Measurements from ENCODE around the gene ZSCAN5C.
"Not testable (repeated sequence)": the region's sequence is repeated elsewhere in the genome, so short reads cannot be mapped to it uniquely, and the experiment has no call there.

ZSCAN5C gene

DNA sequence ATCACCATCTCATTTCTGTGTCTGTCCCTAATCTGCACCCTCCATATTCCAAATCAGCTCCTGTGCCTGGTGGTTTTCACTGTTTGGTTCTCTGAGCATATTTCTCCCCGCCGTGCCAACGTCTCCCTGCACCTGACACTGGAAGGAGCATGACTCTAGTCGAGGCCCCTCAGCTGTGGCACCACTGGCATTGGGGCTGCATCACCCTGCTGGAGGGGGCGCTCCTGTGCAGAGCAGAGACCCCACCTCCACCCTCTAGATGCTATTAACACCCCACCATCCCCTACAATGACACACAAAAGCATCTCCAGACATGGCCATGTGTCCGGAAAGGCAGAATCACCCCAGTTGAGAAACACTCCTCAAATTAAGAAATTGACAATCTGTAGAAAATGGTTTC is 20.8 kb downstream of the ZSCAN5C start:
- Histone ChIP-seq H3K4me3 (ENCODE audit: low read depth in 1 of 2, low read length in 2 of 2) (no peak overlapping the region), H3K27me3 (ENCODE audit: low read depth, low read length) (no peaks in the 10 kb centered on the region), H3K4me1 (ENCODE audit: control insufficient read depth in 1 of 2, insufficient read depth in 2 of 2, low read length in 2 of 2) (no peaks in the 10 kb centered on the region), H3K36me3 (ENCODE audit: control insufficient read depth in 1 of 2, insufficient read depth in 2 of 2, low read length in 2 of 2) (peaks cover 0 to 5% of the 10 kb centered on the region in 2 donors), H3K9me3 (ENCODE audit: control insufficient read depth in 1 of 2, low read length in 2 of 2) (no peaks in the 10 kb centered on the region), H3K27ac (ENCODE audit: low read length) (no peak overlapping the region)

- no peak overlapping the region for H3K27ac ChIP-seq (ENCODE audit: low read length)
- no peaks in the 10 kb centered on the region for H3K4me1 ChIP-seq (ENCODE audit: control insufficient read depth in 1 of 2, insufficient read depth in 2 of 2, low read length in 2 of 2)
- peaks cover 0 to 5% of the 10 kb centered on the region in 2 donors for H3K36me3 ChIP-seq (ENCODE audit: control insufficient read depth in 1 of 2, insufficient read depth in 2 of 2, low read length in 2 of 2)
- H3K9me3 ChIP-seq (ENCODE audit: control insufficient read depth in 1 of 2, low read length in 2 of 2): no peaks in the 10 kb centered on the region
- no peak overlapping the region for H3K4me3 ChIP-seq (ENCODE audit: low read depth in 1 of 2, low read length in 2 of 2)
- no peaks in the 10 kb centered on the region for H3K27me3 ChIP-seq (ENCODE audit: low read depth, low read length)
Measured at GRCh38 chr19:56223481-56223880, 21.4 kb downstream of the ZSCAN5C start.

GRCh38 chr19:56245121-56245740 is 43.2 kb downstream of the ZSCAN5C start:
- H3K27me3 ChIP-seq (ENCODE audit: low read depth, low read length): no peaks in the 10 kb centered on the region
- H3K27ac ChIP-seq (ENCODE audit: low read length): no peak overlapping the region
- no peaks in the 10 kb centered on the region for H3K36me3 ChIP-seq (ENCODE audit: control insufficient read depth in 1 of 2, insufficient read depth in 2 of 2, low read length in 2 of 2)
- no peak overlapping the region for H3K4me3 ChIP-seq (ENCODE audit: low read depth in 1 of 2, low read length in 2 of 2)
- H3K4me1 ChIP-seq (ENCODE audit: control insufficient read depth in 1 of 2, insufficient read depth in 2 of 2, low read length in 2 of 2): no peaks in the 10 kb centered on the region
- no peaks in the 10 kb centered on the region for H3K9me3 ChIP-seq (ENCODE audit: control insufficient read depth in 1 of 2, low read length in 2 of 2)

- not testable (repeated sequence) for H3K36me3 ChIP-seq (ENCODE audit: control insufficient read depth in 1 of 2, insufficient read depth in 2 of 2, low read length in 2 of 2); H3K4me3 ChIP-seq (ENCODE audit: low read depth in 1 of 2, low read length in 2 of 2); H3K4me1 ChIP-seq (ENCODE audit: control insufficient read depth in 1 of 2, insufficient read depth in 2 of 2, low read length in 2 of 2); H3K9me3 ChIP-seq (ENCODE audit: control insufficient read depth in 1 of 2, low read length in 2 of 2); H3K27ac ChIP-seq (ENCODE audit: low read length); H3K27me3 ChIP-seq (ENCODE audit: low read depth, low read length)
Measured at GRCh38 chr19:56245764-56246163, 43.7 kb downstream of the ZSCAN5C start.

DNA sequence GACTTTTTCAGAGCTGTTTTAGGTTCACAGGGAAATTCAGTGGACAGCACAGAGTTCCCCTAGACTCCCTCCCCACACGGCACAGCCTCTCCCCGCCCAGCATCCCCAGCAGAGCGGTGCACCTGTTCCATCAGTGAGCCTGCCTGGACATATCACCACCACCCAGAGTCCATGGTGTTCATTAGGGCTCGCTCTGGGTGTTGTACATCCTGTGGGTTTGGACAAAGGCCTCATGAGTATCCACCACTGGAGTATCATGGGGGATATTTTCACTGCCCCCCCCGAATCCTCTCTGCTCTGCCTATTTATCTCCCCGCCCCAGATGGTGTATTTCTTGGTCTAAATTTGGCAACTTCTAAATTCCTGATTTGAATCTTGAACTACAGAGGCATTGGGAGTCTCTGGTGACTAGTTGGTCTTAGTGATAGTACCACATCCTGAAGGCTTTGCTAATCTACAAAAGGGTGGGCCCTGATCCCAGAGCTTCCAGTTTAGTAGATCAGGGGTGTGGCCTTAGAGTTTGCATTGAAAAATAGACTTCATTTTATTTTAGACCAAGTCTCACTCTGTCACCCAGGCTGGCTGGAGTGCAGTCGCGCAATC is 46.8 kb downstream of the ZSCAN5C start:
- not testable (repeated sequence) for H3K36me3 ChIP-seq (ENCODE audit: control insufficient read depth in 1 of 2, insufficient read depth in 2 of 2, low read length in 2 of 2); H3K9me3 ChIP-seq (ENCODE audit: control insufficient read depth in 1 of 2, low read length in 2 of 2); H3K27me3 ChIP-seq (ENCODE audit: low read depth, low read length); H3K4me1 ChIP-seq (ENCODE audit: control insufficient read depth in 1 of 2, insufficient read depth in 2 of 2, low read length in 2 of 2); H3K27ac ChIP-seq (ENCODE audit: low read length); H3K4me3 ChIP-seq (ENCODE audit: low read depth in 1 of 2, low read length in 2 of 2)

DNA sequence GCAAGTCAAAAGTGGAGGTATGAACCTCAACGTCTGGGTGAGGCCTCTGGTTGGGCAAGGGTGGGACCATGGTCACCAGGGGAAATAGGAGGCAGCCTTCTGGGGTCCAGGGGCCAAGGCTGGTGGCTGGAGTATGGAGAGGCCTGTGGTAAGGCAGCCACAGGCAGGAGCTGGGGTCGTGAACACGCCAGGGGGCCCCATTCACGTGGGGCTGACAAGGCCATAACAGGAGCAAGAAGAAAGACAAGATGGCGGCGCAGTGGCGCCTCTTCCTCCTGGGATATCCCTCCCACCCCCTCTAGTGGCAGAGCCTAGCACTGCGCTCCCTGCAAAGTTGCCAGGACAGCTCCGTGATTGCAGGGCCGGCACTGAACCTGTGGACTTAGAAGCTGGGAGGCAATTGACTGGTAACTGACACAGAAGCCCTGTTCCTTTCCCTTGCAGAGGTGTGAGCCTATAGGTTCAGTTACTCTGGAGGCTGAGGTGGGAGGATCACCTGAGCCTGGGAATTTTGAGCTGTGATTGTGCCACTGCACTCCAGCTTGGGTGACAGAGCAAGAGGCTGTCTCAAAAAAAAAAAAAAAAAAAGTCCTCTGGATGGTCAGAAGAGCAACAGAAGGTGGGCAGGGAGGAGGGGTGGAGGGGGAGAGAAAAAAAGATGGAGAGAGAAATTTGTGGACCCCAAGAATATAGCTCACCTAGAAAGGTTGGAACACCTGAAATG is 50.8 kb downstream of the ZSCAN5C start:
- H3K4me1 ChIP-seq (ENCODE audit: control insufficient read depth in 1 of 2, insufficient read depth in 2 of 2, low read length in 2 of 2): no peaks in the 10 kb centered on the region
- H3K36me3 ChIP-seq (ENCODE audit: control insufficient read depth in 1 of 2, insufficient read depth in 2 of 2, low read length in 2 of 2): no peaks in the 10 kb centered on the region
- H3K27me3 ChIP-seq (ENCODE audit: low read depth, low read length): no peaks in the 10 kb centered on the region
- no peaks in the 10 kb centered on the region for H3K9me3 ChIP-seq (ENCODE audit: control insufficient read depth in 1 of 2, low read length in 2 of 2)
- no peak overlapping the region for H3K4me3 ChIP-seq (ENCODE audit: low read depth in 1 of 2, low read length in 2 of 2)
- no peak overlapping the region for H3K27ac ChIP-seq (ENCODE audit: low read length)

- Histone ChIP-seq H3K4me3 (ENCODE audit: low read depth in 1 of 2, low read length in 2 of 2) (no peak overlapping the region), H3K9me3 (ENCODE audit: control insufficient read depth in 1 of 2, low read length in 2 of 2) (no peaks in the 10 kb centered on the region), H3K36me3 (ENCODE audit: control insufficient read depth in 1 of 2, insufficient read depth in 2 of 2, low read length in 2 of 2) (no peaks in the 10 kb centered on the region), H3K27me3 (ENCODE audit: low read depth, low read length) (no peaks in the 10 kb centered on the region), H3K4me1 (ENCODE audit: control insufficient read depth in 1 of 2, insufficient read depth in 2 of 2, low read length in 2 of 2) (no peaks in the 10 kb centered on the region), H3K27ac (ENCODE audit: low read length) (no peak overlapping the region)
Measured at GRCh38 chr19:56253737-56254136, 51.7 kb downstream of the ZSCAN5C start.

DNA sequence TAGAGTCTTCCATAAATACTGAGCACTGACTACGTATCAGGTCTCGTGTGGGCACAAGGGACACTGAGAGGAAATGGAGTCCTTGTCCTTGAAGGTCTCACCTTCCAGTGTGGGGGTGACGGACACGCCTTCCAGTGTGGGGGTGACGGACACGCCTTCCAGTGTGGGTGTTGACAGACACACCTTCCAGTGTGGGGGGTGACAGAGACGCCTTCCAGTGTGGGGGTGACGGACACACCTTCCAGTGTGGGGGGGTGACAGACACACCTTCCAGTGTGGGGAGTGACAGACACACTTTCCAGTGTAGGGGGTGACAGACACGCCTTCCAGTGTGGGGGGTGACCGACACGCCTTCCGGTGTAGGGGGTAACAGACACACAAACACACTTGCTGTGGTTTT is 56.2 kb downstream of the ZSCAN5C start:
- H3K27ac ChIP-seq (ENCODE audit: low read length): no peak overlapping the region
- no peaks in the 10 kb centered on the region for H3K36me3 ChIP-seq (ENCODE audit: control insufficient read depth in 1 of 2, insufficient read depth in 2 of 2, low read length in 2 of 2)
- H3K4me1 ChIP-seq (ENCODE audit: control insufficient read depth in 1 of 2, insufficient read depth in 2 of 2, low read length in 2 of 2): no peaks in the 10 kb centered on the region
- H3K27me3 ChIP-seq (ENCODE audit: low read depth, low read length): no peaks in the 10 kb centered on the region
- no peak overlapping the region for H3K4me3 ChIP-seq (ENCODE audit: low read depth in 1 of 2, low read length in 2 of 2)
- no peaks in the 10 kb centered on the region for H3K9me3 ChIP-seq (ENCODE audit: control insufficient read depth in 1 of 2, low read length in 2 of 2)

Data from muscle layer of duodenum (tissue), 2 donors.